IMR-90 (cell line): Measurements from ENCODE around the gene RIMBP2.

Experiments used
- BHLHE40 ChIP-seq: fragments of 150-350 bp; IDR thresholded peaks from 2 replicates; pipeline ENCODE4 v1.6.1; 2016; ENCODE audit warnings: mild to moderate bottlenecking, low read depth, low read length
- CHD1 ChIP-seq: IDR thresholded peaks from 2 replicates; pipeline ENCODE4 v1.6.1; 2012; ENCODE audit warnings: low read depth, low read length, improper control_type of control experiment
- MAFK ChIP-seq: IDR thresholded peaks from 2 replicates; pipeline ENCODE4 v1.6.1; 2012; ENCODE audit warnings: low read depth, low read length, improper control_type of control experiment
- MXI1 ChIP-seq: IDR thresholded peaks from 2 replicates; pipeline ENCODE4 v1.6.1; 2012; ENCODE audit warnings: low read depth, mild to moderate bottlenecking, low read length, moderate library complexity, borderline replicate concordance
- NFE2L2 ChIP-seq: fragments of 150-350 bp; IDR thresholded peaks from 2 replicates; pipeline ENCODE4 v1.6.1; 2016; ENCODE audit warnings: low read depth, mild to moderate bottlenecking, low read length
- POLR2A ChIP-seq: IDR thresholded peaks from 2 replicates; pipeline ENCODE4 v1.6.1; 2012; ENCODE audit warnings: mild to moderate bottlenecking, low read depth, low read length
- RAD21 ChIP-seq: IDR thresholded peaks from 2 replicates; pipeline ENCODE4 v1.6.1; 2012; ENCODE audit warnings: low read length, improper control_type of control experiment
- SMC3 ChIP-seq: fragments of 150-350 bp; IDR thresholded peaks from 2 replicates; pipeline ENCODE4 v1.6.1; 2016; ENCODE audit warnings: low read depth, mild to moderate bottlenecking, antibody characterized with exemption, low read length, moderate library complexity
- TF ChIP-seq, protein P1 (sequence below): conservative IDR thresholded peaks from 2 replicates; pipeline ENCODE4 v1.5.1; 2012; ENCODE audit warnings: mild to moderate bottlenecking, low read depth, low read length, improper control_type of control experiment

- TF ChIP-seq CHD1 = no peak
- TF ChIP-seq, protein P1, sequence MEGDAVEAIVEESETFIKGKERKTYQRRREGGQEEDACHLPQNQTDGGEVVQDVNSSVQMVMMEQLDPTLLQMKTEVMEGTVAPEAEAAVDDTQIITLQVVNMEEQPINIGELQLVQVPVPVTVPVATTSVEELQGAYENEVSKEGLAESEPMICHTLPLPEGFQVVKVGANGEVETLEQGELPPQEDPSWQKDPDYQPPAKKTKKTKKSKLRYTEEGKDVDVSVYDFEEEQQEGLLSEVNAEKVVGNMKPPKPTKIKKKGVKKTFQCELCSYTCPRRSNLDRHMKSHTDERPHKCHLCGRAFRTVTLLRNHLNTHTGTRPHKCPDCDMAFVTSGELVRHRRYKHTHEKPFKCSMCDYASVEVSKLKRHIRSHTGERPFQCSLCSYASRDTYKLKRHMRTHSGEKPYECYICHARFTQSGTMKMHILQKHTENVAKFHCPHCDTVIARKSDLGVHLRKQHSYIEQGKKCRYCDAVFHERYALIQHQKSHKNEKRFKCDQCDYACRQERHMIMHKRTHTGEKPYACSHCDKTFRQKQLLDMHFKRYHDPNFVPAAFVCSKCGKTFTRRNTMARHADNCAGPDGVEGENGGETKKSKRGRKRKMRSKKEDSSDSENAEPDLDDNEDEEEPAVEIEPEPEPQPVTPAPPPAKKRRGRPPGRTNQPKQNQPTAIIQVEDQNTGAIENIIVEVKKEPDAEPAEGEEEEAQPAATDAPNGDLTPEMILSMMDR = no peak
- TF ChIP-seq POLR2A = no peak
- TF ChIP-seq MAFK = no peak
- no peak for TF ChIP-seq MXI1
- TF ChIP-seq BHLHE40 = no peak
- TF ChIP-seq NFE2L2 = no peak
- TF ChIP-seq RAD21 = no peak
- TF ChIP-seq SMC3 = no peak
These were observed 112.6 kb downstream of the RIMBP2 start for GRCh38 chr12:130603396-130603965.
